ENCODE measurements around the gene OLFM2.
"Not testable (repeated sequence)": the region's sequence is repeated elsewhere in the genome, so short reads cannot be mapped to it uniquely, and the experiment has no call there.

The OLFM2 gene

DNA sequence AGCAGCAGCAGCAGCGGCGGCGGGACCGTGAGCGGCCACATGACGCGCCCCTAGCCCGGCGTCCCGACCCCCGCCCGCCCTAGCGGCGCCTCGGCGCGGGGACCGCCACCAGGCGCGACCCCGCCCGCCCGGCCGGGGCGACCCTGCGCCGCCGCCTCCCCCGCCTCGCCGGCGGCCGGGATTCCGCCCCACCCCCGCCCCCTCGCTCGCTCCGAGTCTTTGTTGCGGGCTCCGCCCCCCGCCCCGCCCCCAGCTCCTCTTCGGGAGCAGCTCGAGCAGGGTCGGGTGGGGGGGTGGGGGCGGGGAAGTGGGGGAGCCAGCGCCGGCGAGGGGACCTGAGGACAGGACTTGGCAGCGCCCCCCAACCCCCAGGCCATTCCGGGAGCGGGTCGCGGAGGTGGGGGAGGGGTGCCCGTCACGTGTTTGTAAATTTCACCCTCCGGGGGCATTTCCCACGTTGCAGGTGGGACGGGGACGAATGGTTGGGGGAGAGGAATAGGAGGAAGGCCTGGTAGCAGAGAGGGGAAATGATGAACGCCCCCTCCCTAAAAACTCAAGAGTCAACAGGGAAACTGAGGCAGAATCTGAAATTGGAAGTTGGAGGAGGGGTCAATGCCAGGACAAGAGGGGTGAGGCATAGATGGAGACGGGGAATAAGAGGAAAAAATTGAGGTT, at the start of gene OLFM2:
OLFM2 (minus strand) TSS at position 190 of the 675 bp plus-strand sequence; CDS start at position 41, 149 bp downstream.
- no peak for DNase-seq

DNA sequence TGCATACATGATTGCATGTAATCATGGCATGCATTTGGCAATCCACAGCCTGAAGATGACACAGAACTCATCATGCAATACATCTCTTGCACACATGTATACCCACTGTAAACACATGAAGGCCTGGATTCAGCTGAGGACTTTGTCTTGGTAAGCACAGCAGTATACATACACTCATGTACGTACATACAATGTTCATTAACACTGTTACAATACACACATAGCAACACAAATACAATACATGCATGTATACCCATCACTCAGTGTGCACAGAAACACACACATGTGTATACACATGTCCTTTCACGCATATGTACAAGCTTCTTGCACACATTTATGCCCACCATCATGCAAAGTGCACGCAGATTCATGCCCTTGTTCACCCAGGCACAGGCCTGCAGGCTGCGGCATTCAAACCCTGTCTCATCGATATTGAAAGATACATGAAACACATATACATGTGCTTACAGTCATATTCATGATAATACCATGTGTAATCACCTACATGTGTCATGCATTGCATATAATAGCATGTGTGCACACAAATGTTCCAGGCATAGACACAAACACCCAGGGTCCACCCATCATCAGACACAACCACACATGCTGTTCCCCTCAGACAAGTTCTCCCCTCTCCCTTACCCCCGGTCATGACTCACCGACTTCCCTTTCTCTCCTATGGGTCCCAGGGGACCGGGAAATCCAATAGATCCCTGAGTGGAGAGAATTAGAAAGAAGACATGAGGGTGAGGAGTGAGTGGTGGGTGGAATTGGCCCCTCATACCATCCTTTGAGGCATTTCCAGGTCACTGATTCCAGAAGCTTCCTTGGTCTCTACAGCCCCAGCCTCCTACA, 45.3 kb upstream of the OLFM2 start:
- no peak for DNase-seq

DNA sequence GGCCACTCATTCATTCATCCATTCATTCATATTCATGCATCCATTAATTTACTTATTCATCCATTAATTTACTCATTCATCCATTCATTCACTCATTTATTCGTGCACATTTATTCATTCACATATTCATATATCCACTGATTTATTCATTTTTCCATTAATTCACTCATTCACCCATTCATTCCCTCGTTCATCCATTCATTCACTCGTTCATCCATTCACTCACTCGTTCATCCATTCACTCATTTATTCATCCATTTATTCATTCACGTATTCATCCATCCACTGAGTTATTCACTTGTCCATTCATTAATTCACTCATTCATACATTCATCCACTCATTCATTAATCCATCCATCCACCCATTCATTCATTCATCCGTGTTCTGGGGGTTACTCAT, 35.8 kb upstream of the OLFM2 start:
- no peak for DNase-seq

- no peak for DNase-seq
Observed at GRCh38 chr19:9971166-9971897, 35.0 kb upstream of the OLFM2 start.

DNA sequence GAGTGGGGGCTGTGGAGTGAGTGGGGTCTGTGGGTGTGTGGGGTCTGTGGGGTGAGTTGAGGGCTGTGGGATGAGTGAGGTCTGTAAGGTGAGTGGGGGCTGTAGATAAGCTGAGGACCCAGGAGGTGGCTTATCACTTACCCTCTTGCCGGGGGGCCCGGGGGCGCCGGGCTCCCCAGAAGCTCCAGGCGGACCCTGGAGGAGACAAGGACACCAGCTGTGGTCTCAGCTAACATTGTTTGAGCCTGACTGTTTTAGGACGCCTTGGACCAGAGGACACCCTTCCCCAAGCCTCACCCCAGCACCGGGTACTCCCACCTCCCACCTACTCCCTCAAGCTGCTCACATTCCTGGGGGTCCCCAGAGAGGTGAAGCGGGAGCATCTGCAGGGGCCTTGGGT, 34.2 kb upstream of the OLFM2 start:
- DNase-seq, result no peak

GRCh38 chr19:9969688-9969975, 33.3 kb upstream of the OLFM2 start:
- DNase-seq, result no peak

DNA sequence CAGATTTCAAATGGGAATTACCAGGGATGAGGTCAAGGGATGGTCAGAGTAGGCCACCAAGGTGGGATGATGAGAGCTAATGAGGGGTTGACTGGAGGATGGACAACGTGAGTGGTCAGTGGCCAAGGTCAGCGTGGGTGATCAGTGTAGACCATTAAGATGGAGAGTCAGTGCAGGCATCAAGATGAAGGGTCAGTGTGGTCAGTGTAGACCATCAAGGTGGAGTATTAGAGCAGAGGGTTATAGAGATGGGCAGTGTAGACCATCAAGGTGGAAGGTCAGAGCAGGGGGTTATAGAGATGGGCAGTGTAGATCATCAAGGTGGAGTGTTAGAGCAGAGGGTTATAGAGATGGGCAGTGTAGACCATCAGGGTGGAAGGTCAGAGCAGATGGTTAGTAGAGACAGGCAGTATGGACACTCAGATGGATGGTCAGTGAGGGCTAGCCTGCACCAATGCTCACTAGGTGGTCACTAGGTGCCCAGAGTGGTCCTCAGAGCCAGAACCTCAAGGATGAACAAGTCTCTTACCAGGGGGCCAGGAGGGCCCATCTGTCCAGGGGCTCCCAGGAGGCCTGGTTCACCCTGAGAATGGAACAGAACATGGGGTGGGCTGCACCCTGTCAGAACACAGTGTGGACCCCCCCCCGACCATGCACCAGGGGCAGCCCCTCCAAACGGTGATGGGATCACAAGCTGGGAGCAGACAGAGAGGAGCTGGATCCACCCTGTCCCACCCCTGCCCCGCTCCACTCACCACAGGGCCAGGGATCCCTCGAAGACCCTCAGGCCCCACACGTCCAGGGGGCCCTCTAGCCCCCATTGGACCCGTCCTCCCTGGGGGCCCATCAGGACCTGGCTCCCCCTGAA, 32.7 kb upstream of the OLFM2 start:
- no peak for DNase-seq

DNA sequence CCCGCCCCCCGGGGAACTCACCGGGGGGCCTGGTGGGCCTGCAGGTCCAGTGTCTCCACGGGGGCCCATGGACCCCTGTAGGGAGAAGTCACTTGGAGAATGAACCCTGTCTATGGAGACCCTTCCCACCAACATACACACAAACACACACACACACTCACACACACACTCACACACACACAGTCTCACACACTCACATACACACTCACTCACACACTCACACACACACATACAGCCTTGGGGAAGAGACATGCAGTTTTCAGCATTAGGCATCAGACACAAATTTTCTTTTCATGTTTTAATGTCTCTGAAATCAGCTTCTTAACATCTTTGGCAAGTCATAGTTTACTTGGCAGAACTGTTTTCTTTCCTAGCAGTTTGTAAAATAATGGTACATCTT, 31.0 kb upstream of the OLFM2 start:
- DNase-seq, result no peak

- DNase-seq, result no peak
Observed at GRCh38 chr19:9966448-9966847, 30.1 kb upstream of the OLFM2 start.

GRCh38 chr19:9966024-9966423, 29.7 kb upstream of the OLFM2 start:
- no peak for DNase-seq

DNA sequence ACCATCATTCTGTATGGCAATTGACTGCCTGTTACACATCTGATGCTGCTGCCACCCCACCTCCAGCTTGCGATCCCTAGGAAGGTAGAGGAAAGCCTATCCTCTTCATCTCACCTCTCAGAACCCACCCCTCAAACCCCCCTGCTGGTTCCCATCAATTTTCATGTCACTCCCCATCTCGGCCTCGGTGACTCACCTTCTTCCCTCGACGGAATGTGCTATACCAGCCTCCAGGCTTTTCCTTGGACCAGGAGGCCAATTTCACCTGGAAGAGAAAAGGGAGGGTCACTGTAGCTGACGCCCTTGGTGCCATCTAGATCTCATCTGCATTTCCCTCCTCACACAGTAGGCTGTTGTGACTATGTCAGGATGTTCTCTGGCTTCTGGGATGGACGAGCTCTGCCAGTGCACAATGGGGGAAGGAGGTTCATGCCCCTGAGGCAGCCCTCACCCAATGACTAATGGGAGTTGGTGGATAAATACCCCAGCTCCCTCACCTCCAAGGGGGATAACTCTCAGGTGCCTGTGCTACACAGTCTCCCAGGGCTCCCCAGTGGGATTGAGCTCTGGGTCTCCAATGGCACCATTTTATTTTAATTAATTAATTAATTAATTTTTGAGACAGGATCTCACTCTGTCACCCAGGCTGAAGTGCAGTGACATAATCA, 26.4 kb upstream of the OLFM2 start:
- DNase-seq, result no peak

DNA sequence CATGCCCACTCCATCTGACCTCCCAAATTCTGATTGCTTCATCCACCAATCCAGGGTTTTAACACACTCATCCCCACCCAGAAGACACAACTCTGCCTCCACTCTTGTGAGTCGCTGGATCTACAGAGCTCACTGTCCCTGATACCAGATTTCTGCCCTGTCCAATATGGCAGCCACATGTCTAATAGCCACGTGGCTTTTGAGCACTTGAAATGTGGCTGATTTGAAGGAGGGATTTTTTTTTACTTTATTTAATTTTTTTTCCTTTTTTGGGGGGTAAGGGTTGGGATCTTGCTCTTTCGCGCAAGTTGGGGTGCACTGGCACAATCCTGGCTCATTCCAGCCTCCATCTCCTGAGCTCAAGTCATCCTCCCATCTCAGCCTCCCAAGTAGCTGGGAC, 24.8 kb upstream of the OLFM2 start:
- no peak for DNase-seq

- DNase-seq, result no peak
Observed at GRCh38 chr19:9958379-9958821, 22.1 kb upstream of the OLFM2 start.

DNA sequence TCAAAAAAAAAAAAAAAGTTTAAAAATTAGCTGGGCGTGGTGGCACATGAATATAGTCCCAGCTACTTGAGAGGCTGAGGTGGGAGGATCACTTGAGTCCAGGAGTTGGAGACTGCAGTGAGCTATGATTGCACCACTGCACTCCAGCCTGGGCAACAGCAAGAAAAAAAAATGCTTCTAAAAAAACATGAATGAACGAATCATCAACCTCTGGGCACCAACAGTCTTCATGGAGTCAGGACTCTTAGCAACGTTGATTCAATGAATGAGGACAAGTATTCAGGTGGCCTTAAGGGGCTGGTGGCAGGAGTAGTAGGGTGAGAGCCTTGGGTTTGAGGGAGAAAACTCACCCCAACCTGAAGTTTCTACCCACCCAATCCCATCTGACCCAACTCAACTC, 20.6 kb upstream of the OLFM2 start:
- DNase-seq, result no peak

GRCh38 chr19:9953802-9954542, 17.7 kb upstream of the OLFM2 start:
- no peak for DNase-seq

- no peak for DNase-seq
Observed at GRCh38 chr19:9952276-9952675, 16.0 kb upstream of the OLFM2 start.

- no peak for DNase-seq
Observed at GRCh38 chr19:9947441-9947840, 11.1 kb upstream of the OLFM2 start.

DNA sequence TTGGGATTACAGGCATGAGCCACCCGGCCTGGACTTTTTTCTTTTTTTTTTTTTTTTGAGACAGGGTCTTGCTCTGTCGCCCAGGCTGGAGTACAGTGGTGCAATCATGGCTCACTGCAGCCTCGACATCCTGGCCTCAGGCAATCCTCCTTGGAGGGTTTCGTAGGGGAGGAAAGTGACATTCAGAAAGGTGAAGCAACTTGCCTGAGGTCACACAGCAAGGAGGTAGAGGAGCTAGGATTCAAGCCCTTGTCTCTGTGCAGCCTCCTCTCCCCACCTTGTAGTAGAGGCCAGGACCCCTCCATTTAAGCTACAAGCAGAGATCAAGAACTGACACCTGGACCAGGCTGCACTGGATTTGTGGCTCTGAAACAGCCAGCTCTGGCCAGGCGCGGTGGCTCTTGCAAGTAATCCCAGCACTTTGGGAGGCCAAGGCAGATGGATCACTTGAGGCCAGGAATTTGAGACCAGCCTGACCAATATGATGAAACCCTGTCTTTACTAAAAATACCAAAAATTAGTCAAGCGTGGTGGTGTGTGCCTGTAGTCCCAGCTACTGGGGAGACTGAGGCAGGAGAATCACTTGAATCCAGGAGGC, 10.3 kb upstream of the OLFM2 start:
- not testable (repeated sequence) for DNase-seq

DNA sequence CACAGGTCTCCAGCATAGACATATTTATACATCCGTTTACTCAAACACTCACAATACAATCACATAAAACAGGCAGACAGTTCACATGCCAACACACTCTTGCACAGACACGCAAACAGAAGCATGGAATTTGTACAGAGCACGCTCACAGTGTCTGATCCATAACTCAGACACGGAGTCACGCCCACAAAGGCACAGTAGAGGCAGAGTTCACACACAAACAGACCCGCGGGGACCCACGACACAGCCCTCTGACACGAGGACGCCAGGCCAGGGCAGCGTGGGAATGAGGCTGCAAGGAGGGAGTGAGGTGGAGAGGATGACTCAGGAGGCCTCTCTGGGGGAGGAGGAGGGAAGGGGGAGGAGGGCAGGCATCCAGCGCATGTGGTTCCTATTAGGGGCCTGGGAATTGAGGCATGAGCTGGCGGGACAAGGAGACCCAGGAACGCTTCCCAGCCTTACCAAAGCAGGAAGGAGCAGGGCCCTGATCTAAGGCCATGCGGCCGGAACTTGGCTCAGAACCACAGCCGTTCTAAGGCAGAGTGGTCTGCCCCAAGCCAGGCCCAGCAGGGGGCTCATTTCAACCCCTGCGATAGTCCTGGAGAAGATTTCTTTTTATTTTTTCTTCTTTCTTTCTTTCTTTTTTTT, 9.1 kb upstream of the OLFM2 start:
- no peak for DNase-seq

DNA sequence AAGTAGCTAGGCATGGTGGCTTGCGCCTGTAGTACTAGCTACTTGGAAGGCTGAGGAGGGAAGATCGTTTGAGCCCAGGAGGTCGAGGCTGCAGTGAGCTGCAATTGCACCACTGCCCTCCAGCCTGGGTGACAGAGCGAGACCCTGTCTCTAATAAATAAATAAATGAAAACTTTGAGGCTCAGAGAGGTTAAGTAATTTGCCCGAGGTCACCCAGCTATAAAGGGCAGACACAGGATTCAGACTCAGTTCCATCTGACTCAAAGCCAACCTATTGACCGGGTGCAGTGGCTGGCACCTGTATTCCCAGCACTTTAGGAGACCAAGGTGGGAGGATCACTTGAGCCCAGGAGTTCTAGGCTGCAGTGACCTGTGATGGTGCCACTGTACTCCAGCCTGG, 7.4 kb upstream of the OLFM2 start:
- DNase-seq, result no peak

- no peak for DNase-seq
Observed at GRCh38 chr19:9941671-9942070, 5.4 kb upstream of the OLFM2 start.

All from activated T-cell treated with anti-CD3 and anti-CD28 coated beads for 4 hours (primary cell).